Activated CD8-positive, alpha-beta memory T cell treated with anti-CD3 and anti-CD28 coated beads for 1 hour (primary cell): ENCODE data around the gene RPS27L.
A peak's percentile ranks its signal among the peaks of the same experiment; 100 is the strongest.

ENCODE experiments used
- DNase-seq, 2 donors: peaks; one replicate each; pipeline ENCODE4 v3.0.0-alpha.2; 2020; ENCODE audit warnings: low read depth in 1 of 2; ENCODE audit errors: extremely low read depth in 1 of 2

Gene RPS27L

DNA sequence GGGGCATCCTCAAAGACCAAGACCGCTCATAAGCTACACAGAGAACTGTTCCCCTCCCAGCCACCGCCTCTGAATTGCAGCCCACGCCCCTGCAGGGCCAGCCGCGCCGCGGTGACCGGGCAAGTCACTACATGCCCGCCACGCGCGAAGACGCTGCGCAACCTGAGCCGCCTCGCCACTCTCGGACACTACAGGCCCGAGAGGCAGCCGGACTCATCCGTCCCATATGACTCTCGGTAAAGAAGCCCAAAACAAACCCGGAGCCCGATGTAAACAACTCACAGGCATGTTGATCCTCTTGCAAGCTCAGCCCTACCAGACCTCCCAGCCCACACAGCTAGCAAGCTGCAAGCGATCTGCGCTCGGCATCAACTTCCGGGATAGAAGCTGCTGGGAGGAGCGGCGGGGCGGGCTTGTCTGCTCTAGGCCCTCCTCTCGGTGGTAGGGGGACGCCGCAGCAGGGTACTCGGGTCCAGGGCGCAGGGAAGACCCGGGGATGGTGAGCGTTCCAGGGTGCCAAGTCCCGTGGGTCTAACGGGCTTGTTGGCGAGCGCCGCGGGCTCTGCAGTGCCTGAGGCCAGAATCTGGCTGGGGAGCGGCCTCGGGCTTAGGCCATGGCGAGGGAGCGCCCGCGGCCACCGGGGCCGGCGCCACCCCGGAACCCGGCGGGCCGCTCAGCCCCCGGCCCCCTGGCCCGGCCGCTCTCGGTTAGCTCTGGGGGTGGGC, at the start of gene RPS27L:
TSS of gene RPS27L (minus strand) at position 360 of the 726 bp plus-strand sequence. CDS start at position 288, 72 bp downstream.
- DNase-seq, result peak; percentile 63 to 76

DNA sequence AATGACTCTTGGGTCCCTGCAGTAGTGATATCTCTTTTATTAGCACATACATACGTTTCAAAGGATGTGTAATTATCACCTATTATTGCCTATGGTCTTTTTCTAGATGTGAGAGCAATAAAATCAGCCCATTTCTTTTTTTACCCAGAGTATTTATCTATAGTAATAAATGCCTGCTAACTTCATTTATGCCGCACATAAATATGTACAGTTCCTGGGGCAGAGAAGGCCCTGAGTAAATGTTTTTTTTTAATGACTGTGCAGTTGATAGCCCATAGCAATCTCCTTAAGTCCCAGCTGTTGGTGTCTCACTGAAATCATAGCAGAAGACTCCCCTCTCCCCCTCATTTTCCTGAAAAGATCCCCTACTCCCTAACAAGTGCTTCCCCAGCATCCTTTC, 48.8 kb upstream of the RPS27L start:
- DNase-seq, result no peak

DNA sequence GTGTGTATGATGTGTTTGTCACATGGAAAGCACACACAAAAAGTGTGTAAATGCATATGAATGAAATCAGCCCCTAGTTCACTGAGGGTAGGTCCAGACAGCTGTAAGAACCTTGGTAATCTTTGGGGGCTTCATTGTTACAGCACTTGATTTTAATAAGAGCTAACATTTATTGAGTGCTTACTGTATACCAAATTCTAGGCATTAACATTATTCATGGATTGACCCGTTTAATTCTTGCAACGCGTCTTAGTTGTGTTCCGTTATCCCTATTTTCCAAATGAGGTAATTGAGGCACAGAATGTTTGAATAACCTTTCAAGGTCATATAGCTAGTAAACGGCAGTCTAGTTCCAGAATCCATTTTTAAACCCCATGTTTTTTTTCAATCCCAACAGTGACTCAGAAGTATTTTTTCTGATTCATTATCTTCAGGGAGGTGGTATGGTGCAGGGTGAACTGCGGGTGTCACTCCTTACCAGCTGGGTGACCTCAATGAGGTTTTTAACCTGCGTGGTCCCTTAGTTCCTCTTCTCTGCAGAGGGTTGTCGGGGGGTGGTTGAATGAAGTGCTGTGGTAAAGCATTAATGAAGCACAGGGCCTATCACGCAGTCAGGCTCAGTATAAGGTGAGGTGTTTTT, 46.3 kb upstream of the RPS27L start:
- DNase-seq, result peak in 1 of 2 donors; percentile 27

DNA sequence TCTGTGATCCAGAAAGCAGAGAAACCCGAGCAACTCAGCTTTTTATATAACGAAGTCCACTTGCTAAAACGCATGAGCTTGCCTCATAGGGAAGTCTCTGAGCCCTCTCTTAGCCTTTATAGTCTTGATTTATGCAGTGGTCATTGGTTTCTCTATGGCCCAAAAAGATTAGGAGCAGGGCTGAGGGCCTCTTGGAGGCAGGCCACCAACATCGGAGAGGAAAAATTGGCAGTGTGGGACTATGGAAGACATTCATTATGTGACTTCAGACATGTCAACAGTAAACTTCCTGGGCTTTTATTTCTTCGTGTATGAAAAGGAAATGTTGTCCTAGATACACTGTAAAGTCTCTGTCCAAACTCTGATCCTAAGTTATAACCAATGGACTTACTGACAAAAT, 45.6 kb upstream of the RPS27L start:
- no peak for DNase-seq

DNA sequence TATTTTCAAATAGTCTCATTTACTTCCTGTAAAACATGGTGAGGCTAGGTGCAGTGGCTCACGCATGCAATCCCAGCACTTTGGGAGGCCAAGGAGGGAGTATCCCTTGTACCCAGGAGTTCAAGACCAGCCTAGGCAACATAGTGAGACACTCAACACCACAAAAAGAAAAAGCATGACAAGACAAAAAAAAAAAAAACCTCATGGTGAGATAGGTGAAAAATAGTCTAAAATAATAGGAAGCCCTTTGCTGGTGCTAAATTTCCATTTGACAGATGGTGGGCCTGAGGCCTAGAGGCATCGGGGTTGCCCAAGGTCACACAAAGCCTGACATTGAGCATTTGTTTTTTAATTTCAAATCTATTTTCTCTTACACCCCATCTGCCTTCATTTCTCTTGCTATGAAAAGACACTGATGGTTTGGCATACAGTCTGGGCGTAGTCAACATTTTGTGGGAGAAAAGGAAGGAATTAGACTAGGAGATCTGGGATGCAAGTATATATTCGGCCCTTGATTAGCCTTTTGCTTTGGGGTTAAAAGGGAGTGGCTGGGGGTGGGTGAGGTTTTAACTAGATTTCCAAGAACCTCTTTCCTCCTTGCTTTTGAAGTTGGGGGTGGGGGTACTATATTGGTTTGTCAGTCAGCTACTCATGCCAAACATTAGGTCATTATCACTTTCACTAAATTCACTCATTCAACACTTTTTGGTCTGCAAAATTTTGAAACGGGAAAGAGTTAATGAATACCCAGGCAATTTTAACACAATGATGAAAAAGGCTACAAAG, 43.4 kb upstream of the RPS27L start:
- no peak for DNase-seq

DNA sequence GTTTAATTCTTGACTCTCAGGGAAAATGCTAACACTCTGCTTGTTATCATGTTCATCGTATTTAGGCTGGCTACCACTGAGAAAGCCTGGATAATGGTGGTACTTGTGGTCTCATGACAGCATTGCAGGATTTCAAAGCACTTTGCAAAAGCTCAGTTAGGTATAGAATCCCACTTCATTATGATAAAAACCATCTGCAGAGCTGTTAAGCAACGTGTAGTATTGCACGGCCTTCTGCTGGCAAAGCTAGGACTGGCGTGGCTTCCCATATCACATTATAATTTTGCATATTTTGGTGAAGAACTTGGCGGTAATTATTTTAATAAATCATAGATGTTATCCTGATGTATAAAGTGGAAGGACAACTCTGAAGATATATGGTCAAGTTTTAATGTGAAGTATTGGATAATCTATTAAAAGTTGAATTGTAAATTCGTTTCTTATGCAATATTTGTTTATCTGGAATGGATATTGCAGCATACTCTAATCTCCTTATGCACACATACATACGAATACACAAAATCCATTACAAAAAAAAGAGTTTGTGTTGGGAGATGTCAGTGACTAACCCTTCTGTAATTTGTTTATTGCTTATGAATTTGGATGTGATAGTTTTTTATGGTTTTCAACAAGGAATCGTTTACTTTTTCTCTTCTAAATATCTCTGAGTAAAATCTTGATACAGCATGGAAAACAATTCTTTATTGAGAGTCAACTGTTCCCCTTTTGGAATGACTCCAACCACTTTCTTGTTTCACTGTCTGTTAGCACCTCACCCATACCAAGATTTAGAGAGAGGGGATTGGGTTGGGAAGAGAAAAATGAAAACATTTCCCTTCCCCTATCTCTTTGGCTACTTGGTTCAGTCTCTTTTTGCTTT, 41.3 kb upstream of the RPS27L start:
- DNase-seq, result no peak

DNA sequence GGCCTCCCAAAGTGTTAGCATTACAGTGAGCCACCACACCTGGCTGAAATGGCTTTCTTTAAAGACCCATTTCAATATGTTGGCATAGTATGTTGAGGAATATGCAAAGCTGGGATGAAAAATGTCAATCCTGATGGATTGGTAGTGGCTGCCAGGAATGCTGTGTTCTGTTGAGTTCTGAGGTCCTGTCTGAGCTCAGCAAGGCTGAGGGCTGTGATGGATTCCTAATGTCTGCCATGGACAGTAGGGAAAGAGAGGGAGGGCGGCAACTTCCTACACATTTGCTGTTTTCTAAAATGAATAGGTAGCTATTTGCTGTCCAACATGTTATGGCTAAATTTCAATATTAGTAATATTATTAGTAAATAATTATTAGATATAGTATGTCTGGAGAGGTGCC, 40.3 kb upstream of the RPS27L start:
- no peak for DNase-seq

DNA sequence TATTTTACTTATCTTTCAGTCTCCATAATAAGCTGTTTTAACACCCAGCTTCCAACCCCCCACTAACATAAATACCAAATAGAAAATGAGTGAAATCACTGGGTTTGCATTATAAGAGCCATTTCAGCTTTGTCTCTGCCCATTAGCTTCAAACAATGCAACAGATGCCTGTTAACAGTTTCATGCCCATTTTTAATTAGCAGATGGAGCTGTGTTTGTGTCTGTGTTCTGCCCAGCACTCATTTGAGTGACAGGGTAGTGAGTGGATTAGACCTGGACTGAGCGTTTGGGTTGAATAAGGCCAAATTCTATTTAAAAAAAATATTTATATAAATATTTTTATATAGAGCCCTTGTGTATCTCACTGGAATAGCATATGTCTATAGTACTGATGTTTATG, 39.6 kb upstream of the RPS27L start:
- no peak for DNase-seq

DNA sequence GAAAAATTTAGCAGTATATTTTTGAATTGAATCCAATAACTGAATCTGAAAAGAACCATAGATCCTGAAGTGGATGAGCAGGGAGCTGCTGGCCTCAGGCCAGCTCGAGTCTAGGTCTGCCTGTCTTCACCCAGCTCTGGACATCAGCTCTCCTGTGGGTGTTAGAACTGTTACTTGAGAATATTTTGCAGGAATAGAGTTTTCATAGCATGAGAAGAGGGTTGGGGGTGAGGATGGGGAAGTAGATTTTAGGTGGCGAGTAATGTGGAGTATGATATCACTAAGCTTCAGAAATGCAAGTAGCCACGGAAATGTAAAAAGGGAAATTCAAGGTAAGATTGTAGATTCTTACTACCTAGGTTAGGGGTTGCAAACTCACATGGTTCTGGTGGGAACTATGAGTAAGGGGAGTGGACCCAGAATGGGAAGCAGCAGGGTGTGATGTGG, 38.3 kb upstream of the RPS27L start:
- no peak for DNase-seq

DNA sequence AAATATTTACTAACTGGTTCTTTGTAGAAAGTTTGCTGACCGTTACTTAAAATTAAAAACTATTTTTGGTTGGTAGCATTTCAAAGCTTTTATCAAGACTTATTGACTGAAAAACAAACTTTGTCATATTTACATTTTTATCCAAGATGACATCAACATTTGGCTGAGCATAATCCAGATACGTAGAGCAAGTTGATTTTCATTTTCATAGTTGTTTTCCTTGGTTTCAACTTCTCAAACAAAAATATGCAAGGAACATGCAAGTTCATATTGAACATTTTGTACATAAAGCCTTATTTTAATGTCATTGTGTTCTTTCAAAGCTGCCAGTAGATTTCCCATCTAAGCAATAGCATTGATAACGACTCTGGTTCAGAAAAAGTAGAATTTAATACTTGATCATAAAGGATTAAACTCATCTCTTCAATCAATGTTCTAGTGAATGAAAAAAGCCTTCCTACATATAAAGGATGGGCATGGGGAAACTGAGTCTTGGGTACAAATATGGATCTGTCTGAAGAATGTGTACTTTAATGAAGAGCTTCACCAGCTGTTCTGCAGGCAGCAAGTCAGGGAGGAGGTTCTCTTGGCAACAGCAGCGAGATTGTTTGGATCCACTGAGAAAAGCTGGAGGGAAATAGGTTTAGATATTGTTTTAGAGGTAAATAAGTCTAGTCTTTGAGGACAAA, 37.7 kb upstream of the RPS27L start:
- no peak for DNase-seq

DNA sequence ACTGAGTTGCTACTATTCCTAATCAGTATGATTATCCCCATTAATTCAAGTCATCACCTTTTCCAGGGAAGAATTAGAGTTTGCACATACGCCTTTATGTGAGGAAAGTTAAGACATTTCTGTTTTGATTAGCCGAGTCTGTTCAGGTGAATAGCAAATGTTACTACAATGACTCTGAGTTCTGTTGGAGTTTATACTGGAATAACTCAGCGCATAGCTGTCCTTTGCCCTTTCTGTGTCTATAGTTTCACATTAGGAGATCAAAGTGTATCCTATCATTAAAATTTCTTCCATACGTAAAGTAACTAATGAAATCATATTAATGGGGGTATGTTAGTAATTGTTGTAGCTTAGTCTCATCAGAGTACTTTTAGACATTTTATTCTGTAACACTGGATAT, 37.0 kb upstream of the RPS27L start:
- no peak for DNase-seq

DNA sequence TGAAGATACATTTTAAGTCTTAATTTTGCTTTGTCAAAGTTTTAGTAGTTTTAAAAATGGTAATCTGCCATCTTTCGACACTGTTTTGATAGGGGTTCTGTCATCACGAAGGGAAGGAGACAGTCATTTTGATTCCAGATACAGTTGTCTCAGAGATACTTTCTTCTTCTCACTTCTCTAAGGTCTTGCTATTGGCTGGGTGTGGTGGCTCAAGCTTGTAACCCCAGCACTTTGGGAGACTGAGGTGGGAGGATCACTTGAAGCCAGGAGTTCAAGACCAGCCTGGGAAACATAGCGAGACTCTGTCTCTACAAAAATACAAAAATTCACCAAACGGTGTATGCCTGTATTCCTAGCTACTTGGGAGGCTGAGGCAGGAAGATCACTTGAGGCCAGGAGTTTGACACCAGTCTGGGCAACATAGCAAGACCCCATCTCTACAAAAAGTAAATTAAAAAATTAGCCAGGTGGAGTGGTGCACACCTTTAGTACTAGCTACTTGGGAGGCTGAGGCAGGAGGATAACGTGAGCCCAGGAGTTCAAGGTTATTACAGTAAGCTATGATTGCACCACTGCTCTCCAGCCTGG, 35.4 kb upstream of the RPS27L start:
- no peak for DNase-seq

DNA sequence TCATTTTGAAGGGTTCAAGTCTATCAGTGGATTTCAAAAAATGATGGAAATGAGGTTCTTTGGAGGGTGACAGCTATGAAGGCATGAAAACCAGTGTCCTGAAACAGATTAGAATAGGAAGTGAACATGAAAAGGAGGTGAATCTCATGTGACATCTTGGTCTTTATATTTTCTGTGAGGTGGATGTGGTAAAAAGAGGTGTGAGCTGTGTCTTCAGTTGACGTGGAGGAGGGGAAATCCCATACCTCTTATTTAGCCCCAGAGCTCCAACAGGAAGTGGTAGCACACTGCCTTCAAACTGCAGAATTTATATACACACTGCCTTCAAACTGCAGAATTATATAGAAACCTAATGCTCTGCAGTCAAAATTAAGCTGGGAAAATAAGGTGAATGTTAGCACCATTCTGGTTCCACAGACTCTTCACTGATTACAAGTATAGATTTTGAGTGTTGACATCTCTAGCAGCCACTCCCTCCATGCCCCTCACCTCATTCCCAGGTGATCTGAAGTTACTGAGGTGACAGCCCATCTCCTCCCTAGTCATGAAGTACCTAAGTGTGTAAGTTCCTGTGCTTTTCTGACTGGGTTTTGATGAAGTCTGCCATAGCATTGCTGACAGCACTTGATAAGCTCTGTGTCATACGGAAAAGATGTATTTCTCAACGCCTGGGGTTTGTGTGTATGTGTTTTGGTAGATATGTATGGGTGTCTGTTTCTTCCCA, 34.8 kb upstream of the RPS27L start:
- DNase-seq, result no peak

DNA sequence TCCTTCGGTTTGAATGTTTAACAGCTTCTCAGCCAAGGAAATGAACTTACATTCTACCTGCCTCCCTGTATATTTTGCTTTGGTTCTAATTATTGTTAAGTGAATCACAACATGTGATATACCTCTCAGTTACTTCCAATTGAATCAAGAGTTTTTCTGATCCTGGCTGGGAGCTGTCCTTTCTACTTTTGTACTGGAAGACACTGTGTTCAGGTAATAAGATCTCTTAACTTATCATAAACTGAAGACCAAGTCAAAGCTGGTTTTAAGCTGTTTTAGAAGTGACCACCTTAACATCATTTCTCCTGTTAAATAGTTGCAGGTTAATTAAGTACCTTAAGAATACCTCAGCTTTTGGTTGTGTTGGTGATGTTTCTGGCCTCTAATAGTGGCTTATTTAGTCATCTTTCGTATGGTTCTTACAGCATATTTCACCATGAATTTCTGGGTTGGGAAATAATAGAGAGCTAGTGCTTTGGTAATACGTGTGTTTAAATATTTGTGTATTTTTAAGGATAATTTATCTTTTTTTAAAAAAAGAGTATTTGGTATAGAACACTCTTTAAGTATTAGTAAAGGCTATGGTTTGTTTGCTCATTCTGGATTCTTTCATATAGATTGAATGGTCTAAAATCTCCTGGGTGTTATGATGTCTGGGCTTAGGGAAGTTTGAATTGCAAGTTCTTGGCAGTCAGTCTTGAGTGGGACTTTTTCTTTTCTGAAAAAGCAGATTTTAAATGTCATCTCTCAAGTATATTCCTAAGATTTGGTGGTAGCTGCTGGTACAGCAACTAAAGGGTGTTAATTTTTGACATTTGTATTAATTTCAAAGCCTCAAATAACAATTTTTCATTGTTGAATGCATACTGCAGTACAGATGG, 33.7 kb upstream of the RPS27L start:
- no peak for DNase-seq

DNA sequence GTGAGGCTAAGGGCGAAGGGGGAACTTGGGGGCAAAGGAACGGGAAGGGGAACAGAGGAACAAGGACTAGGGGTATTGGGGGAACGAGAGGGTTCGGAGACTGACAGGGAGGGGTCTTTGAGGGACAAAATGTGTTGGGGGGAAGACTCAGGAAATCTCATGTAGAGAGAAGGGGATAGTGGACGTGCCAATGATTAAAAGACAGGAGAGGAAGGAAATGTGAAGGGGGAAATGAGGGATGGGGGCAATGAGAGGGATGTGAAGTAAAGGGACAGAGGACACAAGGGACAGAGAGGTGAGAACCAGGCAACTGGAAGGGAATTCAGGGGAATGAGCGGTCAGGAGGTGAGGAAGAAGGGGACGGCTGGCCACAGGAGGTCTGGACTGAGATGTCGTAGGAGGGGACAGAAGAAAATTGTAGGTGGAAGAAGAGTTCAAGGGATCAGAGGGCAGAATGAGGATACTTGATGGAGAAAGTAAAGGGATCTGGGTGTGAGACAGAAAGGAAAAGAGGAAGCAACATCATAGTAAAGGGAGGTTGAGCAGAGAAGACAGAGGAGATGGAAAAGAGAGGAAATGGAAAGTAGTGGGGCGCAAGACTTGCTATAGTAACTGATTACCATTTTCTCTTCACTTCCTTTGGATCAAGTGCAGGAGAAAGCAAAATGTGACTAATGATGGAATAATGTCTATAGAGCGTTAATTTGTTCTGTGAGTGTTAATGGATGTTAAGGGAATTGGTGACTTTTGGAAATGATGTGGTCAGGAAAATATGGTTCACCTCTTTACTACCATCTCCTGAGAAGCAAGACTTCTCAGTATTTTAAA, 32.9 kb upstream of the RPS27L start:
- DNase-seq, result no peak

DNA sequence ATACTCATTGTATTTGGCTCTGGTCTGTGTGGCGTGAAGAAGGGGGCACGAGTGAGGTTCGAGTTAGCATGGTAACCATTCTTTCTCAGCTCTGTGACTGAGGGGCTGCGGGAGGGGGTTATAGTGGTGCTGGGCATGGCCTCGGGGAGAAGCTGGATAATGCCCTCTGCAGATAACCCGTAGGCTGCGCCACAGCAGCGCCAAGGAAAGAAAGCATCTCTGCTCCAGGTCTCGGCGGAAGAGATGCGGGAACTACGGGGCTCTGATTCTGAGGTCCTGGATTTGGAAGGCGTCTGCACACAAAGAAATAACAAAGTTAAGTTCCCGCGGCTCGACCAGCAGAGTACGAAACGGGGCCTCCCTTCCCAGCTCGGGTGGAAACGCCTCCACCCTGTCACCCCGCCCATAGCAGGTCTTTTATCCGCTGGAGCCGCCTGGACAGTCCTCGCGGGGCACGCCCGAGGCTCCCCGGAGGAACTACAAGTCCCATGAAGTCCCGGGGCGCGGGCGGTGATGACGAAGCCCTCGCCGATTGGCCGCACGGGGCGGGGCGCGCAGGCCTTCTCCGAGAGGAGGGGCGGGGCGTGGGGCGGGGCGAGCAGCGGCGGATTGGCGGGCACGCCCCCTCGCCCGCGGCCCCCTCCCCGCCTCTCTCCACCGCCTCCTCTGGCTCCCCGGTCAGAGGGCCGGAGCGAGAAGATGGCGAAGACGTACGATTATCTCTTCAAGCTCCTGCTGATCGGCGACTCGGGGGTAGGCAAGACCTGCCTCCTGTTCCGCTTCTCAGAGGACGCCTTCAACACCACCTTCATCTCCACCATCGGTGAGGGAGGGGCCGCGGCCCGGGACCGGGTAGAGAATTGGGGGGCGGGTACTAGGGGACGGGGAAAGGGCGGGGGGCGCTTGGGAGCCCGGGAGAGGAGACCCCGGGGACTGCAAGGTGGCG, 31.9 kb upstream of the RPS27L start, which contains the start of gene RAB8B:
TSS of gene RAB8B (plus strand) at position 681 of the 946 bp plus-strand sequence. CDS start at position 700, 19 bp downstream.
- DNase-seq, result peak; percentile 93 to 100
